ENCODE data around the gene VPS37B.

VPS37B gene

DNA sequence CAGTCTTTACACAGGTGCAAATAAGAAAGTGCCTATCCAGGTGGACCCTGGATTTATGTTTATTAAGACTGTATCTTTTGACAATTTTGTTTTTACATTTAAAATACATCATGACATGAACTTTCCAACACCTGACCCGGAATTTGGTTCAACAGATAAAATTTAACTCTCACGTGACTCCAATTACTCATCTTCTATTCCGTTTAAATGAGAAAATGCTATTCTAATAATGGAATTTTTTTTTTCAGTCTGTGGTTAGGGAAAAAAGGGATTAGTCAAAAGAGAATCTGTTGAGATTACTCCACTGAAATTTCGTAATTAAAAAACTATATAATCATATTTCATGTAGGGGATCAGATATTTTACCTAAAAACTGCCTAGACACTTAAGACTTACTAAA is 11.1 kb downstream of the VPS37B start:
- Histone ChIP-seq H3K4me2 (ENCODE audit: low read depth, low read length) (no peak overlapping the region), H2AFZ (ENCODE audit: low read length) (no peak overlapping the region), H3K79me2 (ENCODE audit: low read length) (peaks cover 94% of the 10 kb centered on the region)

DNA sequence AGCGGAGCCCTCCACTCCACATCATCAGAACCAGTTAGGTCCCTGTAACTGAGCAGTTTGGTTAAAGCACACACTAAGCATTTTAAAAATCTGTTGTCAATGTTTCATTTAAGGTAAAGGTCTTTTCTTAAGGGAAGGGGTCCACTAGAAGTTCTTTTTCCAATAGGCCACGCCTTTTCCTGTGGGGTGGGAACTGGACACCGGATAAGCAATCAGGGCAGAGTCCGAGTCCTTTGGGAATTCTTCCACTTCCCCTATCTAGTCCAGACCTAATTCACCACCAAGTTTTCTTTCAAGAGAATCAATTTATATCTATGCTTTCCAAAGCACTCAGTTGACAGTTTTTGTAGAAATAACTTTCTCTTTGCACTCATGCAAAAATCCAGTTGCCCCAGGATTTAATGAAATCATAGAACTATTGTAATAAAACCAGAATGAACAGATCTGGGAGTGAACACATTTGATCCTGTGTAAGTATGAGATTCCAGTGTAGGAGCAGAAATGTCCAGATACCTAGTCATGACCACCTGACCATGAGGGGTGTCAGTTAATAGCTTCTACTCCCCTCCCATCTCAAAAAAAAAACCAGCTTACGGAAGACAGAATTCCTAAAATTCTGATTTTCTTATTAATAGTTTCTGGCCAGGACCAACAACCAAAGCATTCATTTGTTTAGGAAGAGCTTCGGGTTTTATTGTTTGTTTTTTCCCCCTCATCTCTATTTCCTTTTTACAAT is 11.7 kb downstream of the VPS37B start:
- H3K79me2 ChIP-seq (ENCODE audit: low read length) = peaks cover 94% of the 10 kb centered on the region
- H3K9me2 ChIP-seq (replicated peaks; ENCODE audit: insufficient read depth, low read length) = no peaks in the 10 kb centered on the region
- H3K9me3 ChIP-seq (replicated peaks; ENCODE audit: insufficient read depth, low read length) = no peaks in the 10 kb centered on the region
- DNase-seq = no peak
- H3K4me2 ChIP-seq (ENCODE audit: low read depth, low read length) = peak overlapping the region; percentile 12; the same call in 1 of the 2 replicates
- H3K27ac ChIP-seq (ENCODE audit: low read length) = peak overlapping the region; percentile 21; the same call in 1 of the 2 replicates
- H3K9ac ChIP-seq (ENCODE audit: low read length) = no peak overlapping the region
- H3F3A ChIP-seq (ENCODE audit: insufficient read depth, low read length) = peaks cover 50% of the 10 kb centered on the region
- no peak overlapping the region for H2AFZ ChIP-seq (ENCODE audit: low read length)
- H4K20me1 ChIP-seq (ENCODE audit: insufficient read depth, low read length) = no peaks in the 10 kb centered on the region; the same call in 1 of the 2 replicates
- TF ChIP-seq EZH2 (optimal IDR thresholded peaks at IDR 0.05; ENCODE audit: low read depth, low read length) (no peak), EZH2phosphoT487 (IDR thresholded peaks at IDR 0.05; ENCODE audit: low read length) (no peak)
- TF ChIP-seq, protein P1, sequence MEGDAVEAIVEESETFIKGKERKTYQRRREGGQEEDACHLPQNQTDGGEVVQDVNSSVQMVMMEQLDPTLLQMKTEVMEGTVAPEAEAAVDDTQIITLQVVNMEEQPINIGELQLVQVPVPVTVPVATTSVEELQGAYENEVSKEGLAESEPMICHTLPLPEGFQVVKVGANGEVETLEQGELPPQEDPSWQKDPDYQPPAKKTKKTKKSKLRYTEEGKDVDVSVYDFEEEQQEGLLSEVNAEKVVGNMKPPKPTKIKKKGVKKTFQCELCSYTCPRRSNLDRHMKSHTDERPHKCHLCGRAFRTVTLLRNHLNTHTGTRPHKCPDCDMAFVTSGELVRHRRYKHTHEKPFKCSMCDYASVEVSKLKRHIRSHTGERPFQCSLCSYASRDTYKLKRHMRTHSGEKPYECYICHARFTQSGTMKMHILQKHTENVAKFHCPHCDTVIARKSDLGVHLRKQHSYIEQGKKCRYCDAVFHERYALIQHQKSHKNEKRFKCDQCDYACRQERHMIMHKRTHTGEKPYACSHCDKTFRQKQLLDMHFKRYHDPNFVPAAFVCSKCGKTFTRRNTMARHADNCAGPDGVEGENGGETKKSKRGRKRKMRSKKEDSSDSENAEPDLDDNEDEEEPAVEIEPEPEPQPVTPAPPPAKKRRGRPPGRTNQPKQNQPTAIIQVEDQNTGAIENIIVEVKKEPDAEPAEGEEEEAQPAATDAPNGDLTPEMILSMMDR (IDR thresholded peaks at IDR 0.05; ENCODE audit: low read length) = no peak
- no peaks in the 10 kb centered on the region for H3K27me3 ChIP-seq (replicated peaks; ENCODE audit: insufficient read depth, low read length)
- H3K4me3 ChIP-seq (ENCODE audit: low read length) = no peak overlapping the region
- no peaks in the 10 kb centered on the region; the same call in 1 of the 2 replicates for H3K36me3 ChIP-seq (replicated peaks; ENCODE audit: insufficient read depth, low read length)
- H3K4me1 ChIP-seq (ENCODE audit: low read length) = peaks cover 73% of the 10 kb centered on the region

More for the DNA sequence above, 11.1 kb downstream of the VPS37B start:
- H3K4me1 ChIP-seq (ENCODE audit: low read length) = peaks cover 68% of the 10 kb centered on the region
- no peak overlapping the region for H3K27ac ChIP-seq (ENCODE audit: low read length)
- no peaks in the 10 kb centered on the region for H3K9me3 ChIP-seq (replicated peaks; ENCODE audit: insufficient read depth, low read length)
- no peaks in the 10 kb centered on the region; the same call in 1 of the 2 replicates for H3K36me3 ChIP-seq (replicated peaks; ENCODE audit: insufficient read depth, low read length)
- DNase-seq = no peak
- peaks cover 49% of the 10 kb centered on the region for H3F3A ChIP-seq (ENCODE audit: insufficient read depth, low read length)
- no peaks in the 10 kb centered on the region for H3K27me3 ChIP-seq (replicated peaks; ENCODE audit: insufficient read depth, low read length)
- no peak for TF ChIP-seq EZH2phosphoT487 (IDR thresholded peaks at IDR 0.05; ENCODE audit: low read length)
- TF ChIP-seq, protein P1 (IDR thresholded peaks at IDR 0.05; ENCODE audit: low read length) = no peak
- no peak for TF ChIP-seq EZH2 (optimal IDR thresholded peaks at IDR 0.05; ENCODE audit: low read depth, low read length)
- H3K4me3 ChIP-seq (ENCODE audit: low read length) = no peak overlapping the region
- no peaks in the 10 kb centered on the region for H3K9me2 ChIP-seq (replicated peaks; ENCODE audit: insufficient read depth, low read length)
- no peak overlapping the region for H3K9ac ChIP-seq (ENCODE audit: low read length)
- no peaks in the 10 kb centered on the region; the same call in 1 of the 2 replicates for H4K20me1 ChIP-seq (ENCODE audit: insufficient read depth, low read length)

DNA sequence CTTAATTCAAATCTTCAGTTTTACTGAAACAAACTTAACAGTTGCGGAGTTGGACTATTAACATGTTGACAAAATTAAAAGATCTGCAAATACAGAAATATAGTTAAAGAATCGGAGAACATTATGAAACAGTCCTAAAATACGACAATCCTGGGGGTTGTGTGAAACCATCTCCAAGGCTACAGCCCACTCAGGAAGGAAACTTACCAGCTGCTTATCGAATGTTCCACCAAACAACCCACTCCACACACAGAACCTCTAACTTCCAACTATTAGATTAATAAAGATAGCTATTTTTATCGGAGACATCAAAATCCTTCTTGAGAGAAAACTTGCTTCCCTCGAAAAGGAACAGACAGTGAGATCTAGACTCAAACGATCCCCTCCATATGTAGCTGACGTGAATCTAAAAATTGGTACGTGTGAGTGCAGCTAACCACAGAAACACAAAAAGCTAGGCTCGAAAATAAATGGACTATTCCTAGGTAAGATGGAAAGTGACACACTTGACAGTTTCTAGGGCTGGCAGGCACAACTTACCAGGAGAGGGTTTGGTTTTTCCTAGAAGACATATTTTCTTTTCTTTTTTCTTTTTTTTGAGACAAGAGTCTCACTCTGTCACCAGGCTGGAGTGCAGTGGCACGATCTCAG is 12.9 kb downstream of the VPS37B start:
- Histone ChIP-seq H4K20me1 (ENCODE audit: insufficient read depth, low read length) (no peaks in the 10 kb centered on the region; the same call in 1 of the 2 replicates), H3K9me3 (replicated peaks; ENCODE audit: insufficient read depth, low read length) (no peaks in the 10 kb centered on the region), H3K9me2 (replicated peaks; ENCODE audit: insufficient read depth, low read length) (no peaks in the 10 kb centered on the region), H3K27ac (ENCODE audit: low read length) (peak overlapping the region; percentile 25; the same call in 1 of the 2 replicates), H3K4me3 (ENCODE audit: low read length) (no peak overlapping the region), H3K79me2 (ENCODE audit: low read length) (peaks cover 95% of the 10 kb centered on the region), H3K36me3 (replicated peaks; ENCODE audit: insufficient read depth, low read length) (no peaks in the 10 kb centered on the region; the same call in 1 of the 2 replicates), H3F3A (ENCODE audit: insufficient read depth, low read length) (peaks cover 40% of the 10 kb centered on the region), H3K9ac (ENCODE audit: low read length) (no peak overlapping the region), H3K4me2 (ENCODE audit: low read depth, low read length) (no peak overlapping the region), H3K27me3 (replicated peaks; ENCODE audit: insufficient read depth, low read length) (no peaks in the 10 kb centered on the region), H2AFZ (ENCODE audit: low read length) (no peak overlapping the region), H3K4me1 (ENCODE audit: low read length) (peaks cover 68% of the 10 kb centered on the region)
- no peak for TF ChIP-seq EZH2phosphoT487 (IDR thresholded peaks at IDR 0.05; ENCODE audit: low read length)
- TF ChIP-seq, protein P1 (IDR thresholded peaks at IDR 0.05; ENCODE audit: low read length) = no peak
- TF ChIP-seq EZH2 (optimal IDR thresholded peaks at IDR 0.05; ENCODE audit: low read depth, low read length) = no peak
- no peak for DNase-seq
